D341Med (cell line): ENCODE results near the gene NPL.

Experiments
- DNase-seq: peaks from one replicate; pipeline ENCODE4 v3.0.0; 2012; ENCODE audit warnings: low spot score

NPL gene

GRCh38 chr1:182869241-182869666 is 79.7 kb downstream of the NPL start:
- DNase-seq, result no peak

- no peak for DNase-seq
Observed at GRCh38 chr1:182872881-182873280, 83.3 kb downstream of the NPL start.

GRCh38 chr1:182875889-182876288 is 86.3 kb downstream of the NPL start:
- DNase-seq, result no peak

GRCh38 chr1:182877331-182877730 is 87.8 kb downstream of the NPL start:
- DNase-seq, result no peak

GRCh38 chr1:182877842-182878241 is 88.3 kb downstream of the NPL start:
- DNase-seq, result no peak
